Measurements from ENCODE around the gene ARFGAP3. TPM values are rescaled to one million over a fixed set of nuclear protein-coding genes. Genes with fewer than 3 reads are reported as not detected.
A peak's percentile ranks its signal among the peaks of the same experiment; 100 is the strongest.

ARFGAP3 gene
- total RNA-seq, 1 donor from 2014 or later: 74.2 TPM

GRCh38 chr22:42883970-42884369 is 26.9 kb upstream of the ARFGAP3 start:
- DNase-seq: no peak

GRCh38 chr22:42883121-42883520 is 26.0 kb upstream of the ARFGAP3 start:
- DNase-seq: no peak

DNA sequence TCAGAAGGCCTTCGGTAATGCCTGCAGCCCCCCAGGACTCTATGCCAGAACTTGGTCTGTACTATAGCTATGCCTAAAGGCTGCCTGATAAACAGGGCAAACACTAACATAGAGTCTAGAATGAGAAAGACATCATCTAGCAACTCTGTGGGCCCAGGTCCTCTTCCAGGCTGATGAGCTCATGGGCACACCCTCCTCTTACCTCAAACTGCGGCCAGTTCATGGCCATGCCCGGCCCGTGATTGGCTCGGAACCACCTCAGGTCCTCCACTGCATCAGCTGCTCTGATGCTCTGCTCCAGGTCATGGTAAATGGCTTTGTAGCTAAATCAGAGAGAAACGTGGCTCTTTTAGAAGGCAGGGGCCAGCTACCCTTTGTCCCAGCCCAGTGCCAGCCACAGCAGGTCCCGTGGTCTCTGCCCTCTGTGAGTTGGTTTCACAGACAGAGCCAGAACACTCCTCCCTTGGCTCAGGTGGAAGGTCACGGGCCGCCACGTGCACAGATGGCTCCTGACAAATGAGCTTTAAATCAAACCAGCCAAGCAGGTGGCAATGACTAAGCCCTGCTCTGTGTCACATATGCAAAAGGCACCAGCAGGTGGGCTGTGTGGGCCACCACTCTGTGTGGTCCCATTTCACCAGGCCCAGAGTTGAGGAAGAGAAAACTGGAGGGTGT is 25.0 kb upstream of the ARFGAP3 start:
- no peak for DNase-seq

- DNase-seq: no peak
These were observed 24.2 kb upstream of the ARFGAP3 start for GRCh38 chr22:42881298-42881697.

DNA sequence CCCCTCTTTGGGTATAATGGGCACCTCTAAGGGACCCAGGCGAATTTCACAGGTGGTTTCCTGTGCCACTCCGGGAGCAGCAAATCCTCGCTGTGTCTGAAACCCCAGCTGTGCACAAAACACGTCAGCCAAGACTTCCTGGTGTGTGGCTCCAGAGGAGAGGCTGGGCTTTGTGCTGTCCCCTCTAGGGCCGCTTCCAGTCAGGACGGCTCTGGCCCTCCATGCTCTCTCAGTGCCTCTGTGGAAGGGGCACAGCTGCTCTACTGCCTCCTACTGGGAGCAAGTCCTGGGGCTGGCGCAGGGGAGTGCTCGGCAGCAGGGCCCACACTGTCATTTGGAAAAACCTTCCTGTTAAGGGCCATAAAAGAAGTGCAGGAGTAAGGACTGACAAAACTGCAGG is 23.7 kb upstream of the ARFGAP3 start:
- DNase-seq: no peak

DNA sequence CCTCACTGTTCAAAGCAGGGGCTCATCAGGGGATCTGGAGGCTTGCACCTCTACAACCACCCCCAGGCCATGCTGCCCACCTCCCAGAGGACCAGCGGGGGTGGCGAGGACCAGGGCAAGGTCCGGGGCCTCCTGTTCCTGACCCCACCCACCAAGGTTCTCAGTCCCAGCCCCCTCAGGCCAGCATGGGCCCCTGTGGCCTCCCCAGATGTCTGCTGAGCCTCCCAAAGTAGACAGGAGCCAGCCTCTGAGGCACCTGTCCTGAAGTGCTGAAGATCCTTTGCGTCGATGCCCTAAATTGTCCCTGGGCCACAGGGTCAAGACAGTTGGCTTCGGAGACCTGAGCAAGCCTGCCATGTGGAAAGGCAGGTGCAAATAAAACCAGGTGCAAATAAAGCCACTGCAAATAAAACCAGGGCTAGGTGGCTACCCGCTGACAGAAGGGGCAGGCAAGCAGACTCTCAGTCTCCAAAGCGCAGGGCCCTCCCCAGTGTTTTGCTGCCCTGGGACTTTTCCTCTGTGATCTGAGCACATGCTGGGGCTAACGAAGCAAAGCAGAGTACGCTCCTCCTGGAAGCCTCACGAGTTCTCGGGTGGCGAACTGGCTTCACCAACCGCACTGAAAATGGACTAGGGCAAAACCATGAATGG is 22.4 kb upstream of the ARFGAP3 start:
- DNase-seq: no peak

- no peak for DNase-seq
These were observed 21.7 kb upstream of the ARFGAP3 start for GRCh38 chr22:42878561-42879305.

DNA sequence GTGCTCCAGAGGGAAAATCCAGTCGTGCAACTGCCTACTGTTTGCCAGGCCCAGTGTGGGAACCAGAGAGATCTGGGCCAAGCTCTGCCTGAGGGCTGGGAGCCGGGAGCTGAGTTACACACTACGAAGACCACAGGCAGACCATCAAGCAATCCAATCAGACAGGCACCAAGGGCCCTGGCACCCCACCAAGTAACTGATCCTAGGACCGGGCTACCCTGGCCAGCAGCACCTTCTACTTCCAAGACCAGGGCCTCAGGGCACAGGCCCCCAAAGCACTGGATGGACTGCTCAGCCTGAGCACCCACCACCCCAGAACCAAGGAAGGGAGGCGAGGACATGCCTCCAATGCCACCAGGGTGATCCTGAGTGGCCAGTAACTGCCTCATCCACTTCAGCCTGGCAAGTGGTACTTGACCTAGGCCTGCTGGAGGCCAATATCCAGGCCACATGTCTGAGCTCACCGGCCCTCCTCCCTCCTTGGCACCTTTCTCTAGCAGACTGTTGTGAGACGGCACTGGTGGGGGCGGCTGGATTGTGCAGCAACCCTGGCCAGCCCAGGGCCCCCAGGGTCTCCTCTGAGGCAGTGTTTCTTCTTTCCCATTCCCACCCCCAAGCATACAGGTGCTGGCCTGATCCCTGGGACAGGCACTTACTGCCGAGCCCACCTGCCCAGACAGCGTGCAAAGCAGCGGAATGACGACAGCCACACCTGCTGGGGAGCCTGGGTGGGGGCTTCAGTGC is 20.7 kb upstream of the ARFGAP3 start:
- no peak for DNase-seq

GRCh38 chr22:42877158-42877557 is 20.1 kb upstream of the ARFGAP3 start:
- DNase-seq: no peak

DNA sequence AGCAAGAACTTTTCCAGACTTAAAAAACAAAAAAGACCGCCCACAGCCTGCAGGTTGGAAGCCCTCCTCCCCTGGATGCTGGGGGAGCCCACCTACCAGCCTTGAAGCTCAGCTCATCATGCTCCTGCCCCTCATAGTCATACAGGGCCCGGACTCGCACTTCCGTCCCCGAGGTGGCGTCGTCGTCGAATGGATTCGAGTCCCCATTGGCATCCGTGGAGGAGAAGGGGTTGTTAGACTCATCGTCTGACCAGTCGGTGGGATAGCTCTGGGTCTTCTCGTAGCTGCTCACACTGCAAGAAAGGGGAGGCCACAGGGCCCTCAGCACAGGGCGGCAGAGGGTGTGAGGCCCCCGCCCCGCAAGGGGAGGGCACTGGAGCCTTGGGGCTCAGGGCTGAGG is 19.0 kb upstream of the ARFGAP3 start:
- DNase-seq: no peak

- no peak for DNase-seq
These were observed 16.9 kb upstream of the ARFGAP3 start for GRCh38 chr22:42874010-42874409.

DNA sequence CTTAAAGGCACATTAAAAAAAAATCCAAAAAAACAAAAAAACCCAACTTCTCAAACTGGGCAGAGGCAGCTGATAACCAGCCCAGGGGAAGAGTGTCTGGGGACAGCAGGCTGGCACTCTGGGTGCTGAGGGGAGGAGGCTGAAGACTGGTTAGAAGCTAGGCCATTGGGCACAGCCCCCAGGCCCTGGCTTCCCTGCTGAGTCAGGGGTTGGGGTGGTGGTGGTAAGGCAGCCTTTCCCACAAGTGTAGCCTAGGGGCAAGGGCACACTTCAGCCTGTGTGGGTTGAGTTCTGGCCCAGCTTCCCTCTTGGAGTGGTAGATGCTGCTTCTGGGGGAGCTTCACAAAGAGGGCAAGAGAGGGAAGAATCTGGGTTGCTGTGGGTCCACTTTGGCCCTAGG is 16.3 kb upstream of the ARFGAP3 start:
- DNase-seq: no peak

- DNase-seq: no peak
These were observed 15.7 kb upstream of the ARFGAP3 start for GRCh38 chr22:42872821-42873220.

DNA sequence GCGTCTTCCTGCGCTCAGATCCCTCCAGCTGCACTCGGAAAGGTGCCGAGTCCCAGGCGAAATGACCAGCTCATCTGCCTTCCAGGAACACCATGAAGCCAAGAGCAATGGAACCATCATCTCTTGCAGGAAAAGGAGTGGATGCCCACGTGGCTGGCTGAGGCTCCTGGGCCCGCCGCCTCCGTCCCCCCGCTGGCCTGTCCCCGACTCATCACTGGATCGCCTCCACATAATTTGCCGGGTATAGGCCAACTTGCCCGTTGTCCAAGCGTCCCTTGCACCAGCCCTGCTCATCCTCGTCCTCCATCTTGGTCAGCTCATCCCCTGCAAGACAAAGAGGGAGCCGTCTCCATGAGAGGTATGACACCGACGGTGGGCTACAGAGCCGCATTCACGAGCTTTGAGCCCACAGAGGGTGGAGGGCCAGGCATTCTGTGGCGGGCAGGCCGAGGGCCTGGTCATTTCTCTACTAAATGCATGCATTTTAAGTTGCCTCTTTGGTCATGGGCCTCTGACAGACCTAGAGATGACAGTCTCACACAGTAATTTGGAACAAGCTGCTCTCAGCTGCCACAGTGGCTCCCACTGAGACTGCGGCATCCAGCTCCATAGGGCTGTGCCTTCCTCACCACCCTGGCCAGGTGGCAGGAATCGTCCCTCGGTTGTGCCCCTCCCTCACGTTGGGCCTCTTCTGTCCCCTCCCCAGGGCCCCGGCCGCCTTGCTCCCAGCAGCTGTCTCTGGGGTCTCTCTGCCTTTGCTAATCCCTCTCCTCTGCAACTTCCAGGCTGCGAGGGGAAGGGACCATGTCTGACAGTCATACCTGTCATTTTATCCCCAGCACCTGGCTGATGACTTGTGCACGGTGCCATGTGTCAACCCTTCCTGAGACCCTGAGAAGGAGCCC is 14.3 kb upstream of the ARFGAP3 start:
- no peak for DNase-seq

DNA sequence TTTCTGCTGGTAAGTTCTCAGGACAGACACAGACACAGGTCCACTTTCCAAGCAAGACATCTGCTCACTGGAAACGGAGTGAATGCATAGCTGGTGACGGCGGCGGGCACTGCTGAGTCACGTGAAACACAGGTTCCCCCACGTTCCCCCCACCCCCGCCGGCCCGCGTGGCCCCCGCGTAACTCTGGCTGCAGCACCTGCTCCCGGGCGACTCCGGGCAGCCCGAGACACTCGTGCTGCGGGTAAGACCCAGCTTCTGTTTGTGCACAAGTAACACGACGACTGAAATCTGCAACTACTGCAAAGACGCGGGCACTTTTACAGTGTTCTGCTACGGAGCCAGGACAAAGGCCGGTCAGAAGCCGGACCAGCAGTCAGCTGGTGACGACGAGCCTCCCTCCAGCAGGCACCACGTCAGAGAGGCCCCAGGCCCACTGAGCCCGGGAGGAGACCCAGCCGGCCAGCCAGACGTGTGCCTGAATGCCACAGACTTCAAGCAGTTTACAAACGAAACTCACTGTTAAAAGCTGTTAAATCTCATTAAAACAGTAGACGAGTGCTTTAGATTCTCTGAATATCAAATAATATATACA is 12.9 kb upstream of the ARFGAP3 start:
- no peak for DNase-seq

DNA sequence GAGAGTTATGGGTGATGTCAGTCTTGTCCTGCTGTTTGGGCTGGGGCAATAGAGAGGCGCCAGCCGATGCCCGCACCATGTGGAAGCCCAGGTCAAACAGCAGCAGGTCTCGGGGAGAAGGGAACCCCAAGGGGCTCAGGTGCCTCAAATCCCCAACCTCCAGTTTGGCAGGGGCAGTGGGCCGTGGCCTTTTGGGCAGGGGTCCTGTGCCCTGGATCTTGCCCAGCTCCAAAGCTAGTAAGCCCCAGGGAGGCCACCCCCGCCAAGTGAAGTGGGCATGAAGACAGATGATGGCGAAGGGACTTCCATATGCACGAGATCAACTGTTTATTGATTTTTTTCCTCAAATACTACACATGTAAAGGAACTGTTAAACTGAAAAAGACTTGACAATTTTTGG is 12.4 kb upstream of the ARFGAP3 start:
- no peak for DNase-seq

GRCh38 chr22:42868751-42869251 is 11.7 kb upstream of the ARFGAP3 start:
- DNase-seq: no peak

- no peak for DNase-seq
These were observed 9.0 kb upstream of the ARFGAP3 start for GRCh38 chr22:42866100-42866499.

GRCh38 chr22:42865536-42865935 is 8.5 kb upstream of the ARFGAP3 start:
- DNase-seq: no peak

- DNase-seq: peak; percentile 22
These were observed 6.4 kb upstream of the ARFGAP3 start for GRCh38 chr22:42863349-42863961.

Measured in dermis blood vessel endothelial cell (primary cell).